ENCODE results near the gene ABCD3. TPM values are rescaled to one million over a fixed set of nuclear protein-coding genes. Genes with fewer than 3 reads are reported as not detected.

The ABCD3 gene
- polyA plus RNA-seq, 1 of the 3 experiments (the other 2 are of a cell fraction): 6.5 TPM

GRCh38 chr1:94463056-94463764 lies 45.0 kb downstream of the ABCD3 start:
- CTCF ChIA-PET: interaction anchor here (0.7 to 4.7 kb wide), 10 partner anchors 18 to 437 kb away, joined by 3 to 27 read pairs (median 4); no protein-coding TSS in a partner anchor

More at GRCh38 chr1:94463056-94463764, 45.0 kb downstream of the ABCD3 start:
- no peak overlapping the region for H3K9ac ChIP-seq
- no peaks in the 10 kb centered on the region for H3F3A ChIP-seq (replicated peaks; ENCODE audit: insufficient read depth)
- TF ChIP-seq MAX (IDR thresholded peaks at IDR 0.05; ENCODE audit: low read depth): no peak
- no peak for TF ChIP-seq FOXJ3 (CRISPR knock-in tag; IDR thresholded peaks at IDR 0.05)
- TF ChIP-seq RCOR1 (IDR thresholded peaks at IDR 0.05; ENCODE audit: low read length): no peak
- no peak for TF ChIP-seq PBX3 (IDR thresholded peaks at IDR 0.05)
- no peak for TF ChIP-seq MEF2A (IDR thresholded peaks at IDR 0.05; ENCODE audit: borderline replicate concordance, low read depth)
- TF ChIP-seq TAF1 (IDR thresholded peaks at IDR 0.05; ENCODE audit: borderline replicate concordance, low read depth, low read length): no peak
- no peak for TF ChIP-seq FOXM1 (IDR thresholded peaks at IDR 0.05; ENCODE audit: low read depth)
- TF ChIP-seq MXI1 (IDR thresholded peaks at IDR 0.05; ENCODE audit: low read depth, low read length): no peak
- no peak for TF ChIP-seq ZBTB33 (IDR thresholded peaks at IDR 0.05; ENCODE audit: borderline replicate concordance, low read depth)
- no peak for TF ChIP-seq RXRA (IDR thresholded peaks at IDR 0.05; ENCODE audit: borderline replicate concordance, low read depth)
- no peak for TF ChIP-seq CHD2 (IDR thresholded peaks at IDR 0.05; ENCODE audit: low read length, partially characterized antibody)
- TF ChIP-seq RFX5 (IDR thresholded peaks at IDR 0.05; ENCODE audit: low read length): no peak
- no peak for TF ChIP-seq GATA2 (CRISPR knock-in tag; IDR thresholded peaks at IDR 0.05)
- TF ChIP-seq ELF1 (IDR thresholded peaks at IDR 0.05): no peak
- TF ChIP-seq NFIC (IDR thresholded peaks at IDR 0.05; ENCODE audit: borderline replicate concordance): no peak
- no peak for TF ChIP-seq POLR2AphosphoS5 (IDR thresholded peaks at IDR 0.05; ENCODE audit: low read depth, low read length)
- TF ChIP-seq CTCF (IDR thresholded peaks at IDR 0.05): no peak
- H3K4me2 ChIP-seq: no peak overlapping the region
- H3K9me2 ChIP-seq: no peaks in the 10 kb centered on the region
- H3K79me2 ChIP-seq (ENCODE audit: insufficient read depth): no peaks in the 10 kb centered on the region
- no peak overlapping the region for H3K4me3 ChIP-seq (ENCODE audit: low read depth in 2 of 2, low read length in 1 of 2)
- no peak for DNase-seq
- H3K4me1 ChIP-seq (ENCODE audit: control insufficient read depth in 1 of 2, insufficient read depth in 2 of 2, low read depth in 1 of 2, low read length in 1 of 2): no peaks in the 10 kb centered on the region
- peaks cover 26 to 38% of the 10 kb centered on the region in 2 experiments for H3K36me3 ChIP-seq (replicated peaks in 1 of 2; ENCODE audit: control insufficient read depth in 1 of 2, insufficient read depth in 2 of 2, low read length in 1 of 2)
- H3K27me3 ChIP-seq (ENCODE audit: insufficient read depth): no peaks in the 10 kb centered on the region
- 95% methylated on average over 3 of the region's 3 CpGs for WGBS (ENCODE audit: low lambda C conversion rate)
- no peak overlapping the region for H2AFZ ChIP-seq (ENCODE audit: low read depth)
- POLR2A ChIA-PET: no interaction called here
- no peak overlapping the region for H3K27ac ChIP-seq (ENCODE audit: low read depth in 2 of 2, low read length in 1 of 2)
- no peaks in the 10 kb centered on the region for H3K9me3 ChIP-seq
- H4K20me1 ChIP-seq (ENCODE audit: insufficient read depth): no peaks in the 10 kb centered on the region
